Lower leg skin (tissue), 4 donors: ENCODE results near the gene CPAMD8. TPM values are rescaled to one million over a fixed set of nuclear protein-coding genes. Genes with fewer than 3 reads are reported as not detected.

ENCODE experiments used
- DNase-seq, 2 donors: peaks; one replicate each; pipeline ENCODE4 v3.0.0-alpha.2; 2019; ENCODE audit warnings: low spot score in 2 of 2
- H3K4me3 ChIP-seq: fragments of 200-600 bp; sonication (generic); 2 replicates; pipeline ENCODE4 v1.5.1; 2017; ENCODE audit warnings: mild to moderate bottlenecking, low read depth; ENCODE audit not compliant: poor library complexity, severe bottlenecking
- CTCF ChIP-seq, 3 donors: fragments of 450-650 bp; IDR thresholded peaks; one replicate each; pipeline ENCODE4 v1.5.1; 2016; ENCODE audit warnings: antibody characterized with exemption in 3 of 3, mild to moderate bottlenecking in 3 of 3, moderate library complexity in 2 of 3
- POLR2A ChIP-seq, 2 donors: fragments of 450-650 bp; IDR thresholded peaks; one replicate each; pipeline ENCODE4 v1.6.1; 2016 to 2017; ENCODE audit warnings: antibody characterized with exemption in 2 of 2, mild to moderate bottlenecking in 1 of 2, moderate library complexity in 1 of 2
- WGBS, 2 donors: methylation state at CpG; one replicate each; pipeline ENCODE4 v1.1.5; 2018; 5-methylcytosine and 5-hydroxymethylcytosine counted together
- intact Hi-C: fragments of 100-400 bp; cut with DNase I; formaldehyde crosslinking; loops from one replicate; pipeline ENCODE4 v1.15.0; 2023; ENCODE audit warnings: low total_unique reads
- total RNA-seq, 4 donors: library from RNA; depleted of rRNA; stranded (reverse); fragments of >200 nt; gene quantifications; one replicate each; pipeline ENCODE4 v1.1.0, GENCODE V29; 2016

Gene CPAMD8
- total RNA-seq, 4 donors from 2014 or later: 8.1 to 14.0 (median 13.0) TPM

- intact Hi-C loops: no loop called here
- TF ChIP-seq CTCF (IDR thresholded peaks at IDR 0.05) (no peak), POLR2A (IDR thresholded peaks at IDR 0.05) (no peak)
- no peak overlapping the region for H3K4me3 ChIP-seq
- no peak for DNase-seq
- WGBS, 2 donors: 75 to 78% methylated on average over 1 of the region's 1 CpG
Observed at GRCh38 chr19:16922592-16922934, 104.0 kb downstream of the CPAMD8 start.

GRCh38 chr19:16921766-16922591, 104.6 kb downstream of the CPAMD8 start:
- H3K4me3 ChIP-seq: no peak overlapping the region
- WGBS, 2 donors: 84 to 86% methylated on average over 21 of the region's 21 CpGs
- TF ChIP-seq CTCF (IDR thresholded peaks at IDR 0.05) (no peak), POLR2A (IDR thresholded peaks at IDR 0.05) (no peak)
- DNase-seq: no peak
- intact Hi-C loops: no loop called here

- no peak overlapping the region for H3K4me3 ChIP-seq
- no peak for TF ChIP-seq CTCF (IDR thresholded peaks at IDR 0.05)
- no peak for TF ChIP-seq POLR2A (IDR thresholded peaks at IDR 0.05)
- WGBS, 2 donors: 46 to 53% methylated on average over 7 to 11 of the region's 12 CpGs
- DNase-seq: no peak
- intact Hi-C loops: no loop called here
Observed at GRCh38 chr19:16920816-16921529, 105.6 kb downstream of the CPAMD8 start.

- DNase-seq: no peak
- H3K4me3 ChIP-seq: no peak overlapping the region
- TF ChIP-seq POLR2A (IDR thresholded peaks at IDR 0.05) (no peak), CTCF (IDR thresholded peaks at IDR 0.05) (no peak)
- intact Hi-C loops: no loop called here
- 69 to 78% methylated on average over 4 of the region's 4 CpGs for whole genome bisulfite sequencing, 2 donors
Observed at GRCh38 chr19:16919496-16919895, 107.1 kb downstream of the CPAMD8 start.

GRCh38 chr19:16917401-16917800, 109.2 kb downstream of the CPAMD8 start:
- DNase-seq: no peak
- TF ChIP-seq POLR2A (IDR thresholded peaks at IDR 0.05) (no peak), CTCF (IDR thresholded peaks at IDR 0.05) (no peak)
- intact Hi-C loops: no loop called here
- whole genome bisulfite sequencing, 2 donors: 83 to 87% methylated on average over 7 of the region's 7 CpGs
- H3K4me3 ChIP-seq: no peak overlapping the region
